DOHH2 (cell line): Measurements from ENCODE around the gene HELLS.

Source experiments
- CTCF ChIP-seq: fragments of 200-600 bp; sonication (generic); IDR thresholded peaks from one replicate; pipeline ENCODE4 v1.5.1; 2014; ENCODE audit warnings: antibody characterized with exemption, mild to moderate bottlenecking, low read depth, low read length; ENCODE audit not compliant: poor library complexity, severe bottlenecking
- EZH2phosphoT487 ChIP-seq: fragments of 200-600 bp; sonication (generic); IDR thresholded peaks from 2 replicates; pipeline ENCODE4 v1.6.1; 2017; ENCODE audit warnings: borderline replicate concordance, mild to moderate bottlenecking, antibody characterized with exemption, low read length, moderate library complexity, mixed read lengths

GRCh38 chr10:94500063-94500462, 45.5 kb upstream of the HELLS start:
- TF ChIP-seq CTCF (peak; percentile 67), EZH2phosphoT487 (no peak)
